GM18499 (cell line): ENCODE results near the gene PRKCH.
"Not testable (repeated sequence)": the region's sequence is repeated elsewhere in the genome, so short reads cannot be mapped to it uniquely, and the experiment has no call there.

ENCODE experiments used
- ATAC-seq: cut with Tn5 transposase; IDR thresholded peaks from one replicate; pipeline ENCODE4 v1.9.1; 2021; ENCODE audit warnings: moderate number of reproducible peaks; ENCODE audit not compliant: insufficient read depth, unreplicated experiment

PRKCH gene

DNA sequence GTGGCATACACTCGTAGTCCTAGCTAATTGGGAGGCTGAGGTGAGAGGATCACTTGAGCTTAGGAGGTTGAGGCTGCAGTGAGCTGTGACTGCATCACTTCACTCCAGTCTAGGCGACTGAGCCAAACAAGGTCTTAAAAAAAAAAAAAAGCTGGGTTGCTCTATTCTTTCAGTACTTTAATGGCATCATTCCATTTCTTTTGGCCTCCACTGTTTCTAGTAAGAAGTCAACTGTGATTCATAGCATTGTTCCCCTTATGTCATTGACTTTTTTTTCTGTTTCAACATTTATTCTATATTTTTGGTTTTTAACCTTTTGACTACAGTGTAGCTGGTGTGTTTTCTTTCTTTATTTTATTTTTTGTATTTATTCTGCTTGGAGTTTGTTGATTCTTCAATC, 16.7 kb upstream of the PRKCH start:
- ATAC-seq: no peak

DNA sequence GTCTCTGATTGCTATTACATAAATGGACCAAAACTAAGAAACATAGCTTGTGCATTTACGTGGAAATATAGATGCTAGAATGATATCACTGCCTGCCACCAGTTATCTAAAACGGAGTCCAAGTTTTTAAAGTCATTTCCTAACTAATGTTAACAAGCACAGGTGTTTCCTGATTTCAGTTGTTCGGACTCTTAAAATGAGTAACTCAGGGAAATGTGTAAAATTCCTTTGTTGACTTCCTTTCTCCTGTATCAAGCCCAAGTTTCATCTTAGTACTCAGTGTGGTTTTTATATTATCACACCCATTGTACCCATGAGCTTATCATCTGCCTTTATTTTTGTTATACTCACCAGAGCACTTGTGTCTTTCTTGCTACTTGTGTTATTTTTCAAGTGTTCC, 13.2 kb upstream of the PRKCH start:
- ATAC-seq: no peak

DNA sequence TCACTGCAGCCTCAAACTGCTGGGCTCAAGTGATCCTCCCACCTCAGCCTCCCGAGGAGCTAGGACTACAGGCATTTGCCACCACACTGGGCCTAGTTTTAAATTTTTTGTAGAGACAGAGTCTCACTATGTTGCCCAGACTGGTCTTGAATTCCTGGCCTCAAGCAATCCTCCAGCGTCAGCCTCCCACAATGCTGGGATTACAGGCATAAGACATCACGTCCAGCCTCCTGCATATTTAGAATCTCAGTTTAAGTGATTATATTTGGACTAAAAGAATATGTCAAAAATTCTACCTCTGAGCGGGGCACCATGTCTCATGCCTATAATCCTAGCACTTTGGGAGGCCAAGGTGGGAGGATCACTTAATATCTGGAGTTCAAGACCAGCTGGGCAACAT, 12.7 kb upstream of the PRKCH start:
- ATAC-seq: not testable (repeated sequence)

DNA sequence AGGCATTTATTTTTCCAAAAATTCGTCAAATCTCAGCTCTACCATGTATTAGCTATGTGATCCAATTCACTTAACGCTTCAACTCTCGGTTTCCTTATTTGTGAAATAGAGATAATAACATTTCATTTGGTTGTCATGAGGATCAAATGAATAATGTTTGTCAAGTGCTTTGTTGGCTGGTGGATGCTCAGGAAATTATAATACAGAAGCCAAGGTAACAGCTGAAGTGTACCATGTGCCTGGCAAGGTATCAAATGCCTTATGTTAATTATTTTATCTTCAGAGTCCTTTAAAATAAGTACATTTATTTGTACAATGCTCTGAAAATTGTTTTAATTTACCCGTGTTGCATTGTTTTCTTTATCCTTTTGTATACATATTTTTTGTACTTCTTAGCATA, 6.1 kb upstream of the PRKCH start:
- ATAC-seq: no peak

DNA sequence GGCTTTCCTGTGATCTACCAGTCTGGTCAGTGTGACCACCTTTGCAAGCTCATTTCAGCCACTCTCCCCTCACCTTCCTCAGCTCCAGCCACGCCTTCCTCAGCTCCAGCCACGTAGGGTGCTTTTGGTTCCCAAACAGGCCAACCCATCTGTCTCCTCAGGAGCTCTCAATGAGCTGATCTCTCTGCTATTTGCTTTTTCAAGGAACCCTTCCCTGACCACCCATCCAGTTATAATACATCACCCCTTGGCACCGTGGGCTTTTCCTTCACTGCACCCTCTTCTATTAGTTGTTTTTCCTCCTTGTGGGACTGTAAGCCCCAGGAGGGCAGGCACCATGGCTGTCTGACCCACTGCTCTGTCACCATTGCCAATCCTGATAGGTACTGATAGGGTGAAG, 2.3 kb upstream of the PRKCH start:
- no peak for ATAC-seq

DNA sequence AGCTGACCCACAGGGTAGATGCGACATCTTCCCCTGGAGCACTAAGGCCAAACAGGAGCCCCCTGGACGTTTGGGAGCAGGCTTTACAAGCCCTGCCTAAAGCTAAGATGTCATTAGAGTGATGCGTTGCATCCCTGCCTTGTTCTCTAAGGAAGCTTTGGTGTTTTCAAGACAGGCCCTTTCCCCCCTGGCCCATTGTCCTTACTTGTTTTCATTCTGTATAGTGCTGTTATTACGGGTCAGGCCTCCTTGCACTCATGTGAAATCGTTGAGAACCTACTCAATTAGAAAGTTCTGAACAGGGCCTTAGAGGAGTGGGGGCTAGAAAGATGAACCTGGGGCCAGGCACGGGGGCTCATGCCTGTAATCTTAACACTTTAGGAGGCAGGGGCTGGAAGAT, 1.7 kb upstream of the PRKCH start:
- no peak for ATAC-seq

DNA sequence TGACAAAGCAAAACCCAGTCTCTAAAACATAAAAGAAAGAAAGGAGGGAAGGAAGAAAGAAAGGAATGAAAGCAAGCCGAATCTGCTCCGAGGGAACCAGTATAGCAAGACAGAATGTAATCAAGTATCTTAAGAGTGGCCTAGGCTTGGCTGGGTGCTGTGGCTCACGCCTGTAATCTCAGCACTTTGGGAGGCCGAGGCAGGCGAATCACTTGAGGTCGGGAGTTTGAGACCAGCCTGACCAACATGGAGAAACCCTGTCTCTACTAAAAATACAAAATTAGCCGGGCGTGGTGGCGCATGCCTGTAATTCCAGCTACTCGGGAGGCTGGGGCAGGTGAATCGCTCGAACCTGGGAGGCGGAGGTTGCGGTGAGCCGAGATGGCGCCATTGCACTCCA, 1.2 kb upstream of the PRKCH start:
- ATAC-seq: not testable (repeated sequence)

DNA sequence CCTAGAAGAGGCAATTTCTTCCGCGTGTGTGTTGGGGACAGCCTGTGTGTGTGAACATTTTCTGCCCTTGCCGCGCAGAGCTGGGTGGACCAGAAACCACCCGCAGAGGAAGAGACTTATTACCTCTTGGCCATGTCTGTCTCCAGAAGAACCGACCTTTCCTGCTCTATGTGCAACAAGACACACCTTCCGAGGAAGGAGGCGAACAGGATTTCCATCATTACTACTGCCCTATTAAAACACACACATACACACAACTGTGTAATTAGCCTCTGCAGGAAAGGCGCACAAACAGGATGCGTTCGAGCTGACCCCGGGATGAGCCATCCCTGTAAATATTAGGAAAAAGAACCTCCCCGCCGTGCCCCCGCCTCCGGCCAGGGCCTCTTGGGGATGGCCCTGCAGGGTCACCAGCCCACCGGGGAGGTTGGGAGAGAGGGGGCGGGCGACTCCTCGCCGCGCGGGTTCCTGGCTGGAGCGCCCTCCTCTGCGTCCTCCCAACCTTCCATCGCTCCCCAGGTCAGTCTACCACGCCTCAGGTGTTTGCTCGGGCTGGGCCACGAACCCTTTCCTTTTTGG, 484 bp upstream of the PRKCH start:
- ATAC-seq: no peak

DNA sequence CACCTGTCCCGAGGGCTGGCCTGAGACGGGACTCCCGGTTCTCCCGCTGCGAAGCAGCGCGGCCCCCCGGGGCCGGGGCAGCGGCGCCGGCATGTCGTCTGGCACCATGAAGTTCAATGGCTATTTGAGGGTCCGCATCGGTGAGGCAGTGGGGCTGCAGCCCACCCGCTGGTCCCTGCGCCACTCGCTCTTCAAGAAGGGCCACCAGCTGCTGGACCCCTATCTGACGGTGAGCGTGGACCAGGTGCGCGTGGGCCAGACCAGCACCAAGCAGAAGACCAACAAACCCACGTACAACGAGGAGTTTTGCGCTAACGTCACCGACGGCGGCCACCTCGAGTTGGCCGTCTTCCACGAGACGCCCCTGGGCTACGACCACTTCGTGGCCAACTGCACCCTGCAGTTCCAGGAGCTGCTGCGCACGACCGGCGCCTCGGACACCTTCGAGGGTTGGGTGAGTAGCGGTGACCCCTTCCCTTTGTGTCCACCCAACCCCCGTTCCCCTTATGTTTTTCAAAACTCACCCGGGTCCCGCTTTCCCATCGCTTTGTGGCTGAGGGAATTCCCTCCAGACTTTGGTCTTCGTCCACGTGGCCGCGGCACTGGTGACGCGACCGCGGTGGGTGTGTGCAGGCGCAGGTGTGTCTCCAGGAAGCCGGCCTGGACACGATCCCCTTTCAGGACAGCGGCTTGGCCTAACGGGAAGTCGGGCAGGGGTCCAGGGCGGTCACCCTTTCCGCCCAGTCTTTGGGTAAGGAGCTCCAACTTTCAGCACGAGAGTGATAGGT, 826 bp downstream of the PRKCH start:
- no peak for ATAC-seq

DNA sequence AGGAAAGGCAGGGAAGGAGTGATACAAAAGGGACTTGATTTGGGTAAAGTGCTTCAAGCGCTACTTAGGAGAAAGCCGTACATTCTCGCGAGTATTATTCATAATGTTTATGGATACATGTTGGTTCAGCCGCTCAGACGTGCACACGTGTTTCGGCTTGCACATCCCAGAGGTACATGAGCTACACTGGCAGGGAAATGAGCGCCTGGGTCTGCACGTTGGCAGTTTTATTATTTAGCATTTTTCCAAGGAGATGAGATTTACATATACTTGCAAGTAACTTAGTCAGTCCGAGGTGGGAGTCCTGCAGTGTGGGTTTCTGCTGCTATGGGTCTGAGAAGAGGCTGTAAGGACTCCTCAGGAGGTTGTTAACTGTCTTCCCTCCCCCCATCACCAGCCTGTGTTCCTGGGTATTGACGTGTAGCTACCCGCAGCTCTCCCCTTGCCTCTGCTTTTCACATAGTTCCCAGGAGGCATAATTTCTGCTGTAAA, 1.5 kb downstream of the PRKCH start:
- ATAC-seq: no peak

DNA sequence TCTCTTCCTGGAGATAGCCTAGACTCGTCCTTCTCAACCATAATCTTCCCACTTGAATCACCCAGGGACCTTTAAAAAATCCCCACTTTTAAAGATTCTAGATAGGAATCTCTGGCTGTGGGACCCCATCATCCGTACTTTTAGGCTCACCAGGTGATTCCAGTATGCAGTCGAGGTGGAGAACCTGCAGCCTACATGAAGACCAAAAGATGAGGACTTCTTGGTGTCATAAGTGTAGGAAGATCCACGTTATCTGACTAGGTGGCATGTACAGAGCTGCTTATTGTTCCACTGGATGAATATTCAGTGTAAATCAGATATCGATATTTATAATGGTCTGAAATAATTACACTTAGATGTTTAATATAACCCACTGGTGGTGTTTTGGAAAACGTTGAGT, 2.6 kb downstream of the PRKCH start:
- no peak for ATAC-seq

DNA sequence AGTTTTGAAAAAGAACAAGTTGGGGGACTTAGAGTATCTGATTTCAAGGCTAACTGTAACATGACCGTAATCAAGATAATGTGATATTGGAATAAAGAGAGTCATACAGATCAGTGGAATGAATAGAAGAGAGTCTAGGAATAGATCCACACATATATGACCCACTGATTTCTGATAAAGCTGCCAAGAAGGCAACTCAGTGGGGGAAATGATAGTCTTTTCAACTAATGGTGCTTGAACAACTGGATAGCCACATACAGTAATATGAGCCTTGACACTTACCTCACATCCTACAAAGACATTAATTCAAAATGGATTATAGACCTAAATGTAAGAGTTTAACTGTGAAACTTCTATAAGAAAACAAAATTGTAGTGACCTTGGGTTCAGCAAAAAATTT, 3.8 kb downstream of the PRKCH start:
- no peak for ATAC-seq

DNA sequence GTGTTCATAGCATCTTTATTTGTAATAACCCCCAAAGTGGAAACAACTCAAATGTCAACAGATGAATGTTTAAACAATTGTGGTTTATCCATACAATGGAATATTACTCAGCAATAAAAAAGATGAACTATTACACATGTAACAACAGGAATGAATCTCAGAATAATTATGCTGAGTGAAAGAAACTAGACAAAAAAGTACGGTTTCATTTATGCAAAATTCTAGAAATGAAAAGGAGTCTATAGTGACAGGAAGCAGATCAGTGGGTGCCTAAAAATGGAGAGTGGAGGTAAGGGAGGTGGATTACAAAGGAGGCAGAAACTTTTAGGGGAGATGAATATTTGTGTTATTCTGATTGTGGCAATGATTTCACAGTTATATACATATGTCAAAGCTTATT, 4.8 kb downstream of the PRKCH start:
- no peak for ATAC-seq

DNA sequence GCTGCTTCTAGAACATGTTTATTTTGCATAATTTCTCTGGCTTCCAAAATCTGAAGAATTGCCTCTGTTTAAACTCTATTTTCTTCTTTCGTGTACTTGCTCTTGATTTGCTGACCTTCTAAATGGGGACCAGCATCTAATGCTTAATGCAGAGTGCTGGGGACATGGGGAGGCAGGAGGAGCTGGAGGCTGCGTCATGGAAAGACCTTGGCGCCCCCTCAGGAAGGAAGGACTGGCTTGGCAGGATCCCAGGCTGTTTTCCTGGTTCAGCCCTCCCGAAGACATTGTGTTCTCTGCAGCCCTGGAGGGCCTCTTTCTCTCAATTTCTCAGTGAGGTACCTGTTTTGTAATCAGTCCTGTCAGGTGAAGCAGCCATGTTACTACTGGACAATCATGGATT, 5.5 kb downstream of the PRKCH start:
- no peak for ATAC-seq

DNA sequence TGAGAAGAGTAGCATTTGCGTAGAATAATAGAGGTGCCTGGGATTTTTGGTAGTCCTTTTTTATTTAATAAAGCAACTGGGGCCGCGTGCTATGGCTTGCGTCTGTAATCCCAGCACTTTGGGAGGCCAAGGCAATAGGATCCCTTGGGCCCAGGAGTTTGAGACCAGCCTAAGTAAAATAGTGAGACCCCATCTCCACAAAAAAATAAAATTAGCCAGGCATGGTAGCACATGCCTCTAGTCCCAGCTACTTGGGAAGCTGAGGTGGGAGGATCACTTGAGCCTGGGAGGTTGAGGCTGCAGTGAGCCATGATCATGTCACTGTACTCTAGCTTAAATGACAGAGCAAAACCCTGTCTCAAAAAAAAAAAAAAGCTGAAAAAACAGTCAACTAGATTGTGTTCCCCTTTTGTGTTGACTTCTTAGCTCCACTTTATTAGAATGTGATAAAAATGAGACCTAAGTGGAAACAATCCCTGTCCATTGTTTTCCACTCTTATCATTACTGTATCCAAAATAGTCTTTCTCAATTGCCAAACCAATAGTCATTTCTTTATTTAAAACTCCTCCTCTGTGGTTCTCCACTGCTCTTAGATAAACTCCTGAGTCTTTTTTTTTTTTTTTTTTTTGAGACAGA, 7.4 kb downstream of the PRKCH start:
- ATAC-seq: no peak

DNA sequence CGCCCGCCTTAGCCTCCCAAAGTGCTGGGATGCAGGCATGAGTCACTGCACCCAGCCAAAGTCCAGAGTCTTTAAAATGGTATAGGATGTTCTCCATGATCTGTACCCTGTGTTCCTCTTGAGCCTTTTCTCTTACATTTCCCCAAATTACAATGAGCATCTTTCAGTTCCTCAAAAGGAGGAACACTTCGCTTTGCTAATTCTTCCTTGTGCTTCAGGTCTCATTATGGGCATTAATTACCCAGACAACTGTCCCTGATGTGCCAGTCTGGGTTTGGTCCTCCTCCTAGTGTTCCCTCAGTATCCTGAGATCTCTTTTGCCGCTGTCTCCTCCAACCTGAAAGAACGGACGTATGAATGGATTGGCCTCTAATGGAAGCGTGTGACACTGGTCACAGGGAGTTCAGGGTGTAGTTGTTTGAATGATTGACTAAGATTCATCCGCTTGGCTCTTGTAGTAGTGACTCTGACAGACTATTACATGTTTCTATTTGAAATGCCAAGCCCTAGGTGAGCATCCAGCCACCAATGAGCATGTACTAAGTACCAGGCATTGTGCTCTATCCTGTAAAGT, 8.2 kb downstream of the PRKCH start:
- no peak for ATAC-seq

DNA sequence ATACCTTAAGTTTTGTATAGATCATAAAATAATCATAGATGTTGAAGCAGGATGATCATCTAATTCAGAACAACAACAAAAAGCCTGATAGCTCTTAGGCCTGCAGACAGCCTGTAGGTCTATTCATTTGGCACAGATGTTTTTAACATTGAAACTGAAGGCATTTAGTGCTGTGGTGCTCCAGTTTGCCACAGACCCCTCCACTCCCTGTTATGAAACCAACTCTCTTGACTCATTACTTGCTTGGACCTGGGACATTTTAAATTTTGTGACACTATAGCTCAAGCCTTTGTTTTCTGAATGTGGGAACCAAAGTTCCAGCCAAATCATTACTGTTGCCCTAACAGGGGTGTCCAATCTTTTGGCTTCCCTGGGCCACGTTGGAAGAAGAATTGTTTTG, 9.1 kb downstream of the PRKCH start:
- no peak for ATAC-seq

DNA sequence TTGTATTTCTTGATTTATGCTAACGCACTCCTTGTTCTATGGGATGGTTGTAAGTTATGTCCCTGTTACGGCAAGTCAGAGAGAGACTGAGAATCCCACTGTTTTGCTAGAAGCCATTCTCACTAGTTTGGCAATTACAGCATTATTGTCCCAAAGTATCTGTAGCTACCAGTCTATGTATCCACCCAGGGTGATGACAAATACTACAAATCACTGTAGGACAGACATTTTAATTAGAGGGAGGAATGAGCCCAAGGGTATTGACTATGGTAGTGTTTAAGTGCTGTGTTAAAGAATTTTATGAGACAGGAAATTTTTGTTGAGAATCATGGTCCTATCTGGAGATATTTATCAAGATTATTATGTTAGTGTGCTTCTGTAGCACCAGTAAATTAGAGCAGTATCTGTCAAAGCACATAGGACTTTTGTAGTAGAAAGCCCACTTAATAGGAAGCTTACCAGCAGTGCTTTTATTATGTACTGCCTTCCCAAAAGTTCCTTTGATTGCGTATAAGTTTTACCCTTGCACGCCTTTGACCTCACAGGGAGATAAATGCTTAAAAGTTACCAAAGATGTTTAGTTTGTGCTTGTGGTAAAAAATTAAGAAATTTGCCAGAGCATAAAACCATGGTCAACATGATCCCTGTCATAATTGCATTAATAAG, 10.7 kb downstream of the PRKCH start:
- no peak for ATAC-seq

DNA sequence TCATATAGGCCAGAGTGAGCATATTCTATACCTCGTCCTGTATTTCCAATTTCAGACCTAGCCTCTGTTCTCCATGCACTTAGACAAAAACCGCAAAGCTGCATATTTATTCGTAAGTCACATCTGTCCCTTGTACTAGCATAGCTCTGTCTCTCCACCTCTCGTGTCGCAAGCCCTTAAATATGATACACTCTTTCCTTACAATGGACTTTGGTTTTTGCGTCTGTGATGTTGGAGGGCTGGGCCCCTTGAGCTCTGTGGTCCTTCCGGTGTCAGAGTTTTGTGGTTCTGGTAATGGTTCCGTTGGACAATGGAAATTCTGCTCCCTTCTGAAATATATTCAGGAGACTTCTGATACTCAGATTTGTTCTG, 11.3 kb downstream of the PRKCH start:
- ATAC-seq: no peak

DNA sequence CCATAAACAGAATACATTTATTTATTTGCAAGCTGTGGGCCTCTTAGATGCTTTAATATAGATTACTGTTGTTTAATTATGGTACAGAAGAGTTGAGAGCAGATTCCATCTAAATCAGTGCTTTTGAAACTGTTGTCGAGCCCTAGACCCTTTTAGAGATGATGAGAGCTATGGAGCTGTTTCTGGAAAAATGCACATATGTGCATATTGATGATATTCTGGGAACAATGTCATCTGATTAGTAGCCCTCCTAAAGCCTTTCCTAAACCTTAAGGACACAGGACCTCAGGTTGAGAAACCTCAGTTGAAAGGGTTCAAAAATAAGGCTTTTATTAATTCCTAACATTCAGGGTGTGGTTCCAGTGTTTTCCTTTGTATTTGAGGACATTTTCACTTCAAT, 11.7 kb downstream of the PRKCH start:
- no peak for ATAC-seq

DNA sequence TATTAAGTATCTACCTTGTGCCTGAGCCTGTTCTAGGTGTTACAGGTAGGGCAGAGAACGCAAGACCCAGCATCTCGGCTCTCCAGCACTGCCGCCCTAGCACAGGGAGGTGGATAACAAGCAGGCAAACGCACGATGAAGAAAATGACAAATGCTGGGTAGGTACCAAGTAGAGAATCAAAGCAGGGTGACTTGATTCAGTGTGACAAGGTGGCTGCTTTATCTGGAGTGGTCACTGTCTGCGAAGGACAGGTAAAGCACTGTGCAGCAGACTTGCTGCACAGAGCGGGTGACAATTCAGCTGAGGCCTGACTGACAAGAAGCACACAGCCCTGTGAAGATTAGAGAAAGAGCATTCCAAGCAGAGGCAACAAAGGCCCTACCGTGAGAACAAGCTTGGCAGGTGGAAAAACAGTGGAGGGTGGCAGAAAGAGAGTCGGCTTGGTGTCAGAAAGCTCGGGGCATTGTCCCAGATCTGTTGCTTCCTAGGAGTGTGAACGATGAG, 12.9 kb downstream of the PRKCH start:
- no peak for ATAC-seq
